Measurements from ENCODE around the gene USE1.

USE1 gene

DNA sequence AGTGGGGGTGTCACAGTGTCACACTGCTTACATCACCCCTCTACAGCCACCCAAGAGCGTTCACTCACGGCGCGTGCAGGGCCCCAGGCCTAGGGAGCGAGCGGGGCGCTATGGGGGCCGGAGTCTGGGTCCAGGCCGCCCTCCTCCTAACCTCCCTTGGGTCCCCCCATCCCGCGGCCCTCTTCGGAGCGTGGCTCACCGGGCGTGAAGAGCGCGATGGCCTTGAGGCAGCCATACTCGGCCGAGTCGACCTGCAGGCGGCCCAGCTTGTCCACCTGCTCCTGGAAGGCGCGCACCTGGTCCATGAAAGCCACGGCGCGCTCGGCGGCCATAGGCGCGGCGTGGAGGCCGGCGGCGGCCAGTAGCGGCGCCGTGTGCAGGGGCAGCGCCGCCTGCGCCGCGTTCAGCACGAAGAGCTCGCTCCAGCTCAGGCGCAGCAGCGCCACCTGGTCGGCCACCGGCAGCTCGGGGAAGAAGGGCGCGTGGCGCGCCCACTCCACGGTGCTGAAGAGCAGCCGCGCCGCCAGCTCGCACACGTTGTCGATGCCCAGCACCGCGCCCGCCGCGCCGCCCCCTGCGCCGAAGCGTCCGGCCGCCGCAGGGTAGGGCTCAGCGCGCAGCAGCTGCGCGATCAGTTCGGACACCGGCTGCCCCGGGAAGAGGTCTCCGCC lies 20.3 kb downstream of the USE1 start:
- FAIRE-seq = peak; percentile 92
- DNase-seq (ENCODE audit: insufficient read length, low spot score) = no peak

DNA sequence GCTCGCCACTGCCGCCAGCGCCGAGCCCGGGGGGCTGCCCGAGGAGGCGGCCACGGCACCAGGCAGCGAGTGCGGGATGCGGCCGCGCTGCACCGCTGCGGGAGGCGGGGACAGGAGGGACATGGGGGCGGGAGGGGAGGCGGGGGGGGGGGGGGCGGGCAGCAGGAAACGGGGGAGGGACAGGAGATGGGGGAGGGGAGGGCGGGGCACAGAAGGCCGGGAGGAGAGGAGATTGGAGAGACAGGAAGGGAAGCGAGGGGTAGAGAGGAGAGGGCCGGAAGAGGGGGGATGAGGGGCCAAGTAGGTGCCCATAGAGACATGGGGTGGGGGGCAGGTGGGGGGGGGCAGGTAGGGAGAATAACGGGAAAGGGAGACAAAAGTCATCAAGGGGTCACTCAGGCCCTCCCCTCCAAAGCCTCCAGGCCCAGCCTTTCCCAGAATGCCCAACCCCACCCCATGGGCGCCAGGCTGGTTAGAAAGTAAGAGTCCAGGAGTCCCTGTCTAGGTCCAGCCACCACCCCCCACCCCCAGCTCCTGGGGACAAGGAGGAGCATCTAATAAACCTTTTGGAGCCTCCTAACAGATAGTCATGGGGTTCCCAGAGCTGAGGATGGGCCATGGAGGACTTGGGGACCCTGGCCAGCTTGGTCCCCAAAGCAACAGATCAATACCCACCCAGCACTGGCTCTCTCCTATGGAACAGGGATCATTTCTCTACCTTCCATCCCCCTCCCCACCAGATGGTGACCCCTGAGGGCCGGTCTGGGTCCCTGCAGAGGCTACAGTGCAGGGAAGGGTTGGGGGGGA lies 21.0 kb downstream of the USE1 start:
- DNase-seq (ENCODE audit: insufficient read length, low spot score) (peak; percentile 77), FAIRE-seq (no peak)

DNA sequence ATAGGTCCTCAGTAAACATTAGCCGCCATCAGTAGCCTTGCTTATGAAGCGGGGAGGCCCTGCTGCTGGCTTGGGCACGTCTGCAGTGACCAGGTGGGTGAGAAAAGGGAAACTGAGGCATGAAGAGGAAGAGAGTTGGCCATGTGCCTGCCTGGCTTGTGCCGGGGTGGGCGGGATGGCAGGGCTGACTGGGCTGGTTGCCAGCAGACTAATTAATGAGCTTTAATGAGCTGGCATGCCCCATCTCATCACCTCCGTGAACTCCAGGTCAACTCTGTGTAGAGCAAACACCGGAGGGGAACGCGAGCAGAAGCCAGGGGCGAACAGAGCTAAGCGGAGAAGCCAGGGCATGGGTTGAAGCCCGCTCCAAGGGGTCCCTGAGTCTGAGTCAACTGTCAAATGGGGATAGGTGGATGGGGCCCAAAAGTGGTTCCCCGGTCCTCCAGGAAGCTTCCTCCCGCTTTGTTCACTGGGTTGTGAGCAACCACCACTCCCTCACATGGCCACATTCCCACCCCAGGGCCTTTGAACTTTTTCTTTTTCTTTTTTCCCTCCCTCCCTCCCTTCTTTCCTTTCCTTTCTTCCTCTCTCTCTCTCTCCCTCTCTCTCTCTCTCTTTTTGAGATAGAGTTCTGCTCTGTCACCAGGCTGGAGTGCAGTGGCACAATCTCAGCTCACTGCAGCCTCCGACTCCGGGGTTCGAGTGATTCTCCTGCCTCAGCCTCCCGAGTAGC lies 21.8 kb downstream of the USE1 start:
- FAIRE-seq = no peak
- DNase-seq (ENCODE audit: insufficient read length, low spot score) = no peak

DNA sequence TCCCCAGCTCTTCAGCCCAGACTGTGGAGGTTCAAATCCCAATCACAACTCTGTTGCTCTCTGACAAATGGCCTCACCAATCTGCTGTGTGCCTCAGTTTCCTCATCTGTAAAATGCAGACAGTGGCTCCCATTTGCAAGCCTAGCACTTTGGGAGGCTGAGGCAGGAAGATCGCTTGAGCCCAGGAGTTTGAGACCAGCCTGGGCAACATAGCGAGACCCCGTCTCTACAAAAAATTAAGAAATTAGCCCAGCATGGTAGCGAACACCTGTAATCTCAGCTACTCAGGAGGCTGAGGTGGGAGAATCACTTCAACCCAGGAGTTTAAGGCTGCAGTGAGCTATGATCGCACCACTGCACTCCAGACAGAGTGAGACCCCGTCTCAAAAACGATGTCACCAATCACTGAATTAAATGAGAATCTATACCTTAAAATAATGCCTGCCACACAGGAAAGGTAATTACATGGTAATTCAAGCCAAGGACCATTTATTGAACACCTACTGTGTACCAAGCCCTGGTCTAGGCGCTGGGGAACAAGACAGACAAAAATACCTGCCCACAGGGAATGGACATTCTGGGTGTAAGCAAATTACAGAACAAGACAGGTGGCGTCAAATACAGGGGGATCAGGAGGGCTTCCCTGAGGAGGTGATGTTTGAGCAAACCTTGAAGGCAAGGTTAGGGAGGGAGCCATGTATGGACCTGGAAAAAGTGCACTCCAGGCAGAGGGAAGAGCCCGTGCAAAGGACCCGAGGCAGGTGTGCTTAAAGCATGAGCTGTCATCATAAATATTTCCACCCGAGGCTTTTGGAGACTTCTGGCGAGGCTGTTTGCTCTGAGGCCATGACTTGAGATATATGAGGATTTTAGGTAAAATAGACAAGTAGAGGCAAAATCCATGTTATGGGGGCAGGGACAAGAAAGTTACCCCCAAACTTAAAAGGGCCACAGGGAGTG lies 22.9 kb downstream of the USE1 start:
- no peak for FAIRE-seq

DNA sequence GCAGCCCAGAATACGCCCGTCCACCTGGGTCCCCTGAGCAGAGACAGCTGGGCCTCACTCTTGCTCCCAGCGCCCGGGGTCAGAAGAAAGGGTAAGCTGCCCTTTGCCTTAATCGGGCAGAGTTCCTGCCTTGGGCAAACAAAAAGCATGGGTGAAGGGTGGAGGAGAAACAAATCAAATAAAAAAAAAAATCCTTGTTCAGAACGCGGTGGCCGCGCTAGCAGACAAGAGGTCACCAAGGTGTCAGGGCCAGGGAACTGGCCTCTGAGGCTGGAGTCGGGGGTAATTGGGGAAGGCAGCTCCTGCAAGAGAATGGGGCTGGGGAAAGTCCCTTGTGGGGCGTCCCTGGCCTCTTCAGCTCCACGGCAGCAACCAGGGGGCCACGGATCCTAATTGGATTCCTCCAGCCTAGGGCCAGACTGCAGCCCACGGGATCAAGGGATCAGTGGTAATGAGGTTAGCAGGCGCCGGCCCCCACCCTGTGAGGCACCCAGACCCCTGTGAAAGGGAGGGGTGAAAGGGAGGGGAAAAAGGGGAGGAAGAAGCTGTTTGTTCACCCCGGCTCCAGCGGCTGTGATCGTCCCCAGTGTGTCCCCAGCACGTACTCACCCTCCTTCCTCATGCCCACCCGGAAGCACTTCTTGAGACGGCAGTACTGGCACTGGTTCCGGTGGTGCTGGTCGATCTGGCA lies 25.1 kb downstream of the USE1 start:
- no peak for DNase-seq (ENCODE audit: insufficient read length, low spot score)
- FAIRE-seq = no peak

More for the DNA sequence above, 22.9 kb downstream of the USE1 start:
- no peak for DNase-seq (ENCODE audit: insufficient read length, low spot score)

DNA sequence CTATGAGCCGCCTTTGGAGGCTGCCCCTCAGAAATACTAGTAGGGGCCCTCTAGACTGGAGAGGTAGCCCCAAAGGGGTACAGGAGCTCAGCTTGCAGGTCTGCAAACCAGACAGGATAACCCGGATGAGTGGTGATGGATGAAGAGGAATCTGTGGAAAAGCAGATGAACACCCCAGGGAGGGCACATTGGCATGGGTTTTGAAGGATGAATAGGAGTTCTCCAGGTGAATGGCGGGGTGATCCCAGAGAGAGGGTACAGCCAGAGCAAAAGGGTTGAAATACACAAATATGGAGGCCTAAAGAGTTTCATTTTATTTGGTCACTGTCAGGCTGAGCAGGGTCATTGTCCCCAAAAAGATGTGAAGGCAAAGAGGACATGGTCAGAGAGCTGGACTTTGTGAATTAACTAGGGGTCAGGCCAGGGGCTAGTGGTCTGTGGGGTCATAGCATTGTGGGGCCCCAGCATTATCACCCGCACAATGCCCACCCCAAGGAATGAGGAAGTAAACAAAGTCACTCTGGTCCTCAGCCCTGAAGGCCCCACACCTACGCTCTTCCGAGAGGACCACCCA lies 25.8 kb downstream of the USE1 start:
- DNase-seq (ENCODE audit: insufficient read length, low spot score) (no peak), FAIRE-seq (no peak)

DNA sequence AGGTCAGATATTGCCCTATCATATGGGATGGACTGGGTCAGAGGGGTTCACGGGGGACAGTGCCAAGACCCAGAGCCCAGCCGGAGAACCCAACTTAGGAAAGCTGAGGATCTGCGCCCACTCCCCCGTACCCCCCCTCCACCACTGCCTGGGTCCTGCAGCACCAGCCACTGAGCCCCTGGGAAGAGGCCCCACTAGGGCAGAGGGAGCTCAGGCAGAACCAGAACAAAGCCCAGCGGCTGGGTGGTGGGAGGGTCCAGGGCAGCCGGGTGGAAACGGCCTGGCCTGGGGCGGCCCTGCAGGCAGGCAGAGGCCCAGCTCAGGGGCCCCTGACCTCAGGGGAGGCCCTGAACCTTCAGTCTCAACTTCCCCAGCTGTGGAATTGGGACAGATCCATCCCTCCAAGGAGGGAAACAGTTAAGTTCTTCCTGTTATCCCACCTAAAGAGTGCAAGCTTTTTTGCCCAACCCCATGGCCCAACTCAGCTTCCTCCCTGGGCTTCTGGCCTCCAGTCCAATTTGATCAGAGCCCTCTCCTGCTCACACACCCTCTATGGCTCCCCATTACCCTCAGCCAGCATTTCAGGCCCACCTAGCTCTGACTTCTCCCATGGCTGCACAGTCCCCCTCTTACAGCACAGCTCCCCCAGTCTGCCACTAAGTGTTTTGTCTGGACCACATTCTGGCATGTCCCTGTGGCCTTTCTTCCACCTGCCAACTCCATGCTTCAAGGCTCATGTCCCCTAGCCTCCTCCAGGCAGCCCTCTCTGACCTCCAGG lies 27.5 kb downstream of the USE1 start:
- no peak for FAIRE-seq

DNA sequence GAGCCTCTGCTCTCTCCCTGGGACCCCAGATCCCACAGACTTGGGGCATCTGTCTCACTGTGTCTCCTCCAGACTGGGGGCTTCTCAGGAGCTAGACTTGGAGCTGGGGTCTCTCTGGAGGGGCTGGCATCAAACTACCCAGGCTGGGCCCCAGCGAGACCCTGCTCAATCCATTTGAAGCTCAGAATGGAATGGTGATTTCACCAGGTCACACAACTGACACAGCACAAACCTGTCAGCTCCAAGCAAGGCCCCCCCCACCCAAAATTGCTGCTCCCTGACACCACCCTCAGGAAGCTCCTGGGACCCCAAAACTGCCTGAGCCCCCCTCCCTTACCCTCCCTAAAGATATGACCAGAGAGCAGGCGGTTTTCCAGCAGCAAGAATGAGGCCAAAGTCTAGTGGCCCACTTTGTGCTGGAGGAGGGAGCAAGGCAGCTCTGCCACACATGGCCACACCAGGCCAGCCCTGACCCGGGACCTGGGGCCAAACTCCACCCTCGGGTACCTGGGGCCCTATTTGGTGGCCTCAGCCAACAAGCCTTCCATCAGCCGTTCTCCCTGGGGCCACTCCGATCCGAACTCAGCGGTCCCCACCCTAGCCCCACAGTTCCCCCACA lies 28.2 kb downstream of the USE1 start:
- DNase-seq (ENCODE audit: insufficient read length, low spot score) (no peak), FAIRE-seq (no peak)

More for the DNA sequence above, 27.5 kb downstream of the USE1 start:
- no peak for DNase-seq (ENCODE audit: insufficient read length, low spot score)

DNA sequence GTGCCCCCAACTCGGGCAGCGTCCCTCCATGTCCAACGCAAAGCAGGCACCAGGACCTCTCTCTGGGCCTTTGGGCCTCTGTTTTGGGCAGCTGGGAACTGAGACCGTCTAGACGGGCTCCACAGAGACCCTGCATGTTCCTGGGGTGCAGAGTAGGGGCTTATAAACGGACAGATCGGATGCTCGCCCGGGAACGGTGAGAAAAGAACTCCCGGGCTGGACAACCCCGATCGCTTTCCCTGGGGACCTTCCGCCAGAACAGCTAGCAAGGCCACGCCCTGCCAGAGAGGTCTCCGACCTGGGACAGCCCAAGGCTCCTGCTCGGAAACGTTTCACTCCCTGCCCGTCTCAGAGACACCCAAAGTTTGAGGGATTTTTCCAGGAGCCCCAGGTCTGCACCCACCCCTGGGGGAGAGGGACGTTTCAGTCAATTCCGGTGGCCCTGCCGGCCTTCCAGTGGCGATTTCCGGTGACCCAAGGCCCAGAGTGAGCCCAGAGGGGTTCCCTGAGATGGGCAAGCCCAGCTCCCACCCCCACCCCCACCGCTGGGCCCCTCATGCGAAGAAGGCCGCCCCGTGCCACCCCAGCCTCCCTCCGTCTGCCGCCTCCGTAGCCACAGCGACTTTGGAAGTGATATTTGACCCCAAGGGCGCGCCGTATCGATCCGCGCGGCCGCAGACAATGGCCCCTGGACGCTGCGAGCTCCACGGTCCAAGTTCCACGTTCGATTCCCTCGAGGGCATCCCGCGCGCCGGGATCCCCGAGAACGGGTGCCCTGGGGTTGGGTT lies 28.9 kb downstream of the USE1 start:
- DNase-seq (ENCODE audit: insufficient read length, low spot score) = no peak
- no peak for FAIRE-seq

DNA sequence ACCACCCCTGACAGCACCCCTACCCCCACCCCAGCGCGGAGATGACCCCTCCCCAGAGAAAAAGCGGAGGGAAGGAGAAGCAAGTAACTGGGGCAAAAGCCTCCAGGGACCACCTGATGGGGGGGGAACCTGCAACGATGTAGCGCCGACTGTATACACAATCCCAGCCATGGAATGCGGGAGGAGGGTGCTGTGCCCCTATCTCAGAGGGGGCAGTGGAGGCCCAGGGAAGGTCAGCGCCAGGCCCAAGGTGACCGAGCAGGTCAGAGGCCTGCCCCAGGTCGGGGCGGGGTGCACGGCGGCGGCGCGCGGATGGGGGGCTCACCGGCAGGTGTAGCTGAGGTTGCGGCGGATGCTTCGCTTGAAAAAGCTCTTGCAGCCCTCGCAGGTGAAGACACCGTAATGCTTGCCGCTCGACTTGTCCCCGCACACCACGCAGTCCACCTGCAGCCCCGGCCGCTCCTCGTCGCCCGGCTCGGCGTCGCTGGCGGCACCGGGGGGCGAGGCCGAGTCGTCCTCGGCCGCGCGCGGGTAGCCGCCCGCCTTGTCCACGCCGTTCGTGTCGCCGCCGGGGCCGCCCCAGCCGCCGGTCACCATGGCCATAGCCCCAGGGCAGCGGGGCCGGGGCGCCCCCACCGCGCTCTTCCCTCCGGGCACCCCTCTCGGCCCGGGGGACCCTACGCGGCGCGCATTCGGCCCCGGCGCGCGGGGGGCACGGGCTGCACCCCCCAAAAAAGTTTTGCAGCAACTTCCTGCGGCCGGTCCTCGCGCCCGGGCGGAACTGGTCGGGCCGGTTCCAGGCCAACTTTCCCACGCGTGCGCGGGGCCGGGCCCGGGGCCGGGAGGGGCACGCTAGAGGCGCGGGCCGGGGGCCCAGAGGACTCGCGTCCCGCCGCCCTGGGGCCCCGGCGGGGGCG lies 29.7 kb downstream of the USE1 start:
- FAIRE-seq (peak; percentile 16), DNase-seq (ENCODE audit: insufficient read length, low spot score) (no peak)

DNA sequence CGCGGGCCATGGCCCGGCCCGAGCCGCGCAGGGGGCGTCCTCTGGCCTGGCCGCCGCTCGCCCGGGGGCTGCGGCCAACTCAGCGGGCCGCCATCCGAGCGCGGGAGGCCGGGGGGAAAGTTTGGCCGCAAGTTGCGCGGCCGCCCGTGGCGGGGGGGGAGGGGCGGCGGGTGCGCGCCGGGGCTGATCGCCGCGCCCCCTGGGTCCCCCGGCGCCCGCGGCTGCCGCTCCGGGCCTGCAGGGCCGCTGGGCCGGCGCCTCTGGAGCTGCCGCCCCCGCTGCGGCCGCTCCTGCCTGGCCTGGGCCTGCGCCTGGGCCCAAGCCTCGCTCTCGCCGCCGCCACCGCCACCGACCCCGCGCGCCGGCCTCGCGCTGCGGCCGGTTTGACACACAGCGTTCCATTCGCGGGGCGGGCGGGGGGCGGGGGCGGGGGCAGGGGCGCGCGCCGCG lies 30.4 kb downstream of the USE1 start, which contains the start of gene NR2F6:
Gene NR2F6 (minus strand): TSS at position 385 of the 450 bp plus-strand sequence. CDS start 699 bp downstream, outside the sequence.
- no peak for DNase-seq (ENCODE audit: insufficient read length, low spot score)
- FAIRE-seq = no peak

DNA sequence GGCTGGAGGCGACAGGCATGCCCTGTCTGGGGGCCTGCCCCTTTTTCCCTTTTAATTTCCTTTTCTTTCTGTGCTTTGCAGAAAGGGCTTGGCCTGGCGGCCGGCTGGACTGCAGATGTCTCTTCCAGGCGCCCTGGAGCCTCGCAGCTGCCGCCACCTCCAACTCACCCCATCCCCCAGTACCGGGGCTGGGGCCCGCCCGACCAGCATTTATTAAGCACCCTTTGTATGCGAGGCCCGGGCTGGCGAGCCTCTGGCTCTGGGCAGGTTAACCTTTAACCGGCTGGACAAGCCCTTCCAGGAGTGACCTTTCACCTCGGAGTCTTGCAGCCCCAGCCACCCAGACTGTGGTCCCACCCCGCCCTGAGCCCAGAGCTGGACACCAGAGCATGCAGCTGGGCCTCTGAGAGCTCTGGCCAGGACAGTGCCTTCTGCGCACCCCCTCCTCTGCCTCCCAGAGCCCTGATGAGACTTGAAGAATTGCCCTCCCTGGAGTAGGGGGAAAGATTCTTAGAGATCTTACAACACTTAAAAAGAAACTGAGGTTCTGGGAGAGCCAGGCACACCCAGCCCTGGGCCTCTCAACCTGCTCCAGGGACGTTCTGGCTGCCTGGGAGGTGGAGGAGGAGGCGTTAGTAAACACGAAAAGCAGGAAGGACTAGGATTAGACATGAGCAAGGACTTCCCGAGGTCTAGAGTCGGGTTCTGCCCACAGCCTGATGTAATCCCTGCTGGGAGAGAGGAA lies 31.7 kb downstream of the USE1 start:
- no peak for FAIRE-seq
- DNase-seq (ENCODE audit: insufficient read length, low spot score) = no peak

DNA sequence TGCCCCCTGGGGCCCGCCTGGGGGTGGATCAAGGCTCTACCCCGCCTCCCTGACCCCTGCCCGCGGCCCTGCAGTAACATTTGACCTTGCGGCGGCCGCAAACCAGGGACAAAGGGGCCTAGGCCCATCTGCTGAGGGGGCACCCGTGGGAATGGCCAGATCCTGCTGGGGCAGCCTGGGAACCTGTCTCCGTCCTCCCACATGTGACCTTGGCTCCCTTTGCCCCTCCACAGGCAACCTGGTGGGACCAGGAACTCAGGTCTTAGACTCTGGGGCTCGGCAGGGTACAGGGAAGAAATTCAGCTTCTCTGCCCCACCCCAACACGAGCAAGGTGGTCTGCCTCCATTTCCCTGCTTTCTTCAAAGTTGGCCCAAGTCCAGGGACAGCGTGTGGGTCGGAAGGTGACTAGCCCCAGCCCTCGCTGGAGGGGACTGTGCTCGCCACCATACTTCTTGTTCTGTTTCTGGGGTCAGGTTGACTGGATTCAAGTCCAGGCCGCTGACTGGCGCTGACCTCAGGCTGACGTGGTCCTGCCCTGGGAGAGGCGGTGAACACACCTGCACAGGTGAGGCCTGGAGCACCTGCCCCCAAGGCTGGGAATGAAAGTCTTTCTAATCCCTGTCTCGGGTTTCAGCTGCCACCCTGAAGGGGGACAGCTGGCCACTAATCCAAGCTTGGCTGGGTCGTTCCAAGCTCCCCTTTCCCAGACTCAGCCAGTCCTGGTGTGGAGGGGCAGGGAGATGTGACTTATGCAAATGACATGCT lies 33.0 kb downstream of the USE1 start:
- peak; percentile 73 for FAIRE-seq
- DNase-seq (ENCODE audit: insufficient read length, low spot score) = no peak

DNA sequence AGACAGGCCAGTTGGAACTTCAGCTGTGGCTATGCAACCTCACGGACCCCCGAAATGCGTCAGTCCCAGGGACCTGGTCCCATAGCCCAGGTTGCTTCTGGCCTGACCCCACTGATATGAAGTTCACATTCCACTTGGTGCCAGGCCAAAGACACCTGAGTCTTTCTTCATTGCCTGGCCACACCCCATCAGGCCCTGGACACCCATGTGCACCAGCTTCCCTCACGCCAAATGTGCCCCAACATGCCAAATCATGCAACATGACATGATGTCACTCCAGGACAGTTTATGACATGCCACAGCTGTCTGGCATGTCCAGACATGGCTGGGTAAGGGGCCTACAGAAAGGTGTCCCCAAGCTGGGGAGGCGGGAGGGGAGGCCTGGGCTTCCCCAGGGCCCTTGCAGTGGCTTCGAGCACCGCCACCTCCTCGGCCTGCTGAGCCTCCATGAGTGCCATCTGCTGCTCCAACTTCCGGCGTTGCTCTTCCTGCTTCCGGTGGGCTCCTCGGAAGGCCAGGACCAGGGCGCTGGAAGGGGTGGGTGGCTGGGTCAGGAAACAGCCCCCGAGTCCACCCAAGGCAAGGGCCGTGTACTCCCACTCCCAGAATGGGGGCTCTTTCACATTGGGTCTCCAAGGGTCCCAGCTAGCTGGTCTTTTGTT lies 34.9 kb downstream of the USE1 start:
- no peak for DNase-seq (ENCODE audit: insufficient read length, low spot score)
- peak; percentile 84 for FAIRE-seq

All from HTR-8/SVneo (cell line).